Measurements from ENCODE around the gene SPTA1.

DNA sequence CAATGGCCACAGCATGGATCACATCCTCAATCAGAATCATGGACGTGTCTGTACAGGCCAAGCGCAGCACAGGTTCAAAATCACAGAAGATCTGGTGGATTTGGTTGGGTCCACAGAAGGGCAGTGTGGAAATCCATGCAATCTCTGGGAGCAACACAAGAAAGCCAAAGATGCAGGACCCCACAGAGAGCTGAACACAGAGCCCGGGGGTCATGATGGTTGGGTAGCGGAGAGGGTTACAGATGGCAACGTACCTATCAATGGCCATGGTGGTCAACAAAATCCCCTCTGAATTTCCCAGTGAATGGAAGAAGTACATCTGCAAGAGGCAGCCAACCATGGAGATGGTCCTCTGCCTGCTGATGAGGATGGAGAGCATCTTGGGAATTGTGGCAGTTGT lies 37.9 kb upstream of the SPTA1 start:
- TF ChIP-seq, protein P1, sequence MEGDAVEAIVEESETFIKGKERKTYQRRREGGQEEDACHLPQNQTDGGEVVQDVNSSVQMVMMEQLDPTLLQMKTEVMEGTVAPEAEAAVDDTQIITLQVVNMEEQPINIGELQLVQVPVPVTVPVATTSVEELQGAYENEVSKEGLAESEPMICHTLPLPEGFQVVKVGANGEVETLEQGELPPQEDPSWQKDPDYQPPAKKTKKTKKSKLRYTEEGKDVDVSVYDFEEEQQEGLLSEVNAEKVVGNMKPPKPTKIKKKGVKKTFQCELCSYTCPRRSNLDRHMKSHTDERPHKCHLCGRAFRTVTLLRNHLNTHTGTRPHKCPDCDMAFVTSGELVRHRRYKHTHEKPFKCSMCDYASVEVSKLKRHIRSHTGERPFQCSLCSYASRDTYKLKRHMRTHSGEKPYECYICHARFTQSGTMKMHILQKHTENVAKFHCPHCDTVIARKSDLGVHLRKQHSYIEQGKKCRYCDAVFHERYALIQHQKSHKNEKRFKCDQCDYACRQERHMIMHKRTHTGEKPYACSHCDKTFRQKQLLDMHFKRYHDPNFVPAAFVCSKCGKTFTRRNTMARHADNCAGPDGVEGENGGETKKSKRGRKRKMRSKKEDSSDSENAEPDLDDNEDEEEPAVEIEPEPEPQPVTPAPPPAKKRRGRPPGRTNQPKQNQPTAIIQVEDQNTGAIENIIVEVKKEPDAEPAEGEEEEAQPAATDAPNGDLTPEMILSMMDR (IDR thresholded peaks at IDR 0.05; ENCODE audit: low read length), result no peak
- TF ChIP-seq EZH2 (optimal IDR thresholded peaks at IDR 0.05; ENCODE audit: low read depth, low read length), result no peak
